SH-SY5Y (cell line): ENCODE data around the gene SCGB1D2.

Source experiments
- GATA2 ChIP-seq: IDR thresholded peaks from 2 replicates; pipeline ENCODE4 v1.6.1; 2011; ENCODE audit warnings: mild to moderate bottlenecking, low read depth, low read length
- GATA3 ChIP-seq: IDR thresholded peaks from 2 replicates; pipeline ENCODE4 v1.6.1; 2011; ENCODE audit warnings: low read depth, mild to moderate bottlenecking, low read length, moderate library complexity

DNA sequence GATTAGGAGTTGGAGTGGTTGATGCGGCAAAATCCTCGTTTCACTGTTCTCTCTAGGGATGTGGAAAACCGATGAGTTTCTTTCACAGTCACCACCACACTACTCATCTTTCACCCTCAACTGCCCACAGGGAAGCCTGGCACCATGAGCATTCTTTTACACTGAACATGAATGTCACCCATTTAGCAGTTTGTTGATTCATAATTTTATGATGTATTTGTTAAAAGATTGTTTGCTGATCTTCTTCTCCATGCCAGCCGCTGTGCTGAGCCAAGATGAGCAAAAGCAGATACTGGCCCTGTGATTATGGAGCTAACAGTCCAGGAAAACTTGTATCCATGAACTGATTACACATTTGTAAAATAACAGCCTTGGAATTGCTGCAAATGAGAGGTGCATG lies 3.9 kb upstream of the SCGB1D2 start:
- no peak for TF ChIP-seq GATA2
- TF ChIP-seq GATA3 = no peak
